Epithelial cell of proximal tubule (primary cell): Measurements from ENCODE around the gene TMEM60. TPM values are rescaled to one million over a fixed set of nuclear protein-coding genes. Genes with fewer than 3 reads are reported as not detected.

Source experiments
- DNase-seq: peaks from one replicate; pipeline ENCODE4 v3.0.0-alpha.2; 2011; ENCODE audit warnings: low read depth
- H3K4me3 ChIP-seq: 2 replicates; pipeline ENCODE4 v1.5.1; 2011; ENCODE audit warnings: low read depth, mild to moderate bottlenecking, low read length
- total RNA-seq: library from RNA; depleted of rRNA; stranded (reverse); fragments of >200 nt; gene quantifications from 2 replicates; pipeline ENCODE4 v1.2.3, GENCODE V29; 2015
- TF ChIP-seq, protein P1 (sequence below): conservative IDR thresholded peaks from 2 replicates; pipeline ENCODE4 v1.5.1; 2012; ENCODE audit warnings: low read depth, mild to moderate bottlenecking, low read length

Gene TMEM60, protein sequence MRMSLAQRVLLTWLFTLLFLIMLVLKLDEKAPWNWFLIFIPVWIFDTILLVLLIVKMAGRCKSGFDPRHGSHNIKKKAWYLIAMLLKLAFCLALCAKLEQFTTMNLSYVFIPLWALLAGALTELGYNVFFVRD
- total RNA-seq, result 16.2 and 17.5 TPM in 2 replicates

GRCh38 chr7:77798394-77799077 lies at the start of gene TMEM60, which contains the start of gene PHTF2:
TMEM60 (minus strand) TSS chr7:77798434; CDS start chr7:77794373, 4,061 bp downstream.
PHTF2 (plus strand) TSS chr7:77798773.
- peak within 1 kb of the TSS; percentile 94 for H3K4me3 ChIP-seq
- TF ChIP-seq, protein P1, sequence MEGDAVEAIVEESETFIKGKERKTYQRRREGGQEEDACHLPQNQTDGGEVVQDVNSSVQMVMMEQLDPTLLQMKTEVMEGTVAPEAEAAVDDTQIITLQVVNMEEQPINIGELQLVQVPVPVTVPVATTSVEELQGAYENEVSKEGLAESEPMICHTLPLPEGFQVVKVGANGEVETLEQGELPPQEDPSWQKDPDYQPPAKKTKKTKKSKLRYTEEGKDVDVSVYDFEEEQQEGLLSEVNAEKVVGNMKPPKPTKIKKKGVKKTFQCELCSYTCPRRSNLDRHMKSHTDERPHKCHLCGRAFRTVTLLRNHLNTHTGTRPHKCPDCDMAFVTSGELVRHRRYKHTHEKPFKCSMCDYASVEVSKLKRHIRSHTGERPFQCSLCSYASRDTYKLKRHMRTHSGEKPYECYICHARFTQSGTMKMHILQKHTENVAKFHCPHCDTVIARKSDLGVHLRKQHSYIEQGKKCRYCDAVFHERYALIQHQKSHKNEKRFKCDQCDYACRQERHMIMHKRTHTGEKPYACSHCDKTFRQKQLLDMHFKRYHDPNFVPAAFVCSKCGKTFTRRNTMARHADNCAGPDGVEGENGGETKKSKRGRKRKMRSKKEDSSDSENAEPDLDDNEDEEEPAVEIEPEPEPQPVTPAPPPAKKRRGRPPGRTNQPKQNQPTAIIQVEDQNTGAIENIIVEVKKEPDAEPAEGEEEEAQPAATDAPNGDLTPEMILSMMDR, result peak; percentile 58
- peak; percentile 99 for DNase-seq

DNA sequence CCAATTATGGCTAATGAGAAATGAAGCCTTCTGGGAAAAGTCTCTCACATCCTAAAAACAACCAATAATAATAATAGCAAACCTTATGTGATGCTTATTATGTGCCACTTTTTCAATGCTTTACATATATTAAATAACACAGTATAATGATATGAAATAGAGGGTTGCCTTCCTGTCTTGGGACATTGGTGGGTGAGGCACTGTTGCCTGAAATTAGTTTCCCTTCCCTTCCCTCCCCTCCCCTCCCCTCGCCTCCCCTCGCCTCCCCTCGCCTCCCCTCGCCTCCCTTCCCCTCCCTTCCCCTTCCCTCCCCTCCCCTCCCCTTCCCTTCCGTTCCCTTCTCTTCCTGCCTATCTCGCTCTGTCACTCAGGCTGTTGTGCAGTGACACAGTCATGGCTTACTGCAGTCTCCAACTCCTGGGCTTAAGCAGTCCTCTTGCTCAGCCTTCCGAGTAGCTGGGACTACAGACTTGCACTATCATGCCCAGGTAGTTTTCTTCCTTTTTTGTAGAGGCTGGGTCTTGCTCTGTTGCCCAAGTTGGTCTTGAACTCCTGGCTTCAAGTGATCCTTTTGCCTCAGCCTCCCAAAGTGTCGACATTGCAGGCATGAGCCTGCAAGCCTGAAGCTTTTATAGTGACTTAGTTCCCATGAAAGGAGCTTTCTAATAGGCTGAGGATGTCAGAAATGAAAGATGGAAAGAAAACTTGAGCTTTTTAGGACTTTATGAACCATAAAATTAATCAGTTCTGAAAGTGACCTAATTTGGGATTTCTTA lies 48.3 kb upstream of the TMEM60 start:
- H3K4me3 ChIP-seq, result no peak overlapping the region
- TF ChIP-seq, protein P1, result no peak
- DNase-seq, result no peak

- no peak for DNase-seq
- TF ChIP-seq, protein P1, result no peak
Observed at GRCh38 chr7:77843194-77843593, 45.0 kb upstream of the TMEM60 start.

GRCh38 chr7:77839919-77840318 lies 41.7 kb upstream of the TMEM60 start:
- no peak overlapping the region for H3K4me3 ChIP-seq
- TF ChIP-seq, protein P1, result no peak
- DNase-seq, result no peak

More at GRCh38 chr7:77843194-77843593, 45.0 kb upstream of the TMEM60 start:
- no peak overlapping the region for H3K4me3 ChIP-seq

DNA sequence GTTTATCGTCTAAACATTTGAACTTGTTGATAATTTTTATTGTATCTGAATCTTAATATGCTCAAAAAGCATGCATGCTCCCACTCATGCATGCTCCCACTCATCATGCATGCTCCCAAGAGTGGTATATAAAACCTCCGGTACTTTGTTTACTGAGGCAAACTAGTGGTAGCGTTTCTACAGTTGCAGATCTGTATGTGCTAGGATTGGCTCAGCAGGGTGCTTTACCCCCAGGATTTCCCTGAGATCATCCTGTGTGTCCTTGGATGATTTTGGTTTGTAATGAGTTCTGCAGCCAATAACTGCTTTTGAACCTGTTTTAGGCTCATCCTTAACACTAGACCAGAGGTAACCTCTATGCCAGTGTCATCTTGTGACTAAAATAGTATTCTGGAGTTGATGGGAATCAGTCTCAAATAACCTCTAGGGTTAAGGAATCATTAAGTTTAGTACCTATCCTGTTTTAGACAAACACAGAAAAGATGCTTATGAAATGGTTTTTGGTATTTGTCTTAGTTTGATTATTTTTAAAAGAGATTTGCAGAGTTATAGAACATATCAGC lies 40.8 kb upstream of the TMEM60 start:
- H3K4me3 ChIP-seq, result no peak overlapping the region
- no peak for DNase-seq
- TF ChIP-seq, protein P1, result no peak

- H3K4me3 ChIP-seq, result no peak overlapping the region
- DNase-seq, result no peak
Observed at GRCh38 chr7:77837966-77838365, 39.7 kb upstream of the TMEM60 start.

More at GRCh38 chr7:77837966-77838365, 39.7 kb upstream of the TMEM60 start:
- TF ChIP-seq, protein P1, result no peak
